HG03575 (cell line): ENCODE measurements around the gene GOLPH3L.
"Not testable (repeated sequence)": the region's sequence is repeated elsewhere in the genome, so short reads cannot be mapped to it uniquely, and the experiment has no call there.

ENCODE experiments used
- ATAC-seq: cut with Tn5 transposase; IDR thresholded peaks from one replicate; pipeline ENCODE4 v1.9.1; 2021; ENCODE audit not compliant: unreplicated experiment, insufficient number of reproducible peaks, low FRiP score; ENCODE audit errors: extremely low read depth

The GOLPH3L gene

GRCh38 chr1:150621497-150622302, 75.3 kb downstream of the GOLPH3L start:
- ATAC-seq, result no peak

GRCh38 chr1:150620919-150621318, 76.0 kb downstream of the GOLPH3L start:
- no peak for ATAC-seq

- no peak for ATAC-seq
Measured at GRCh38 chr1:150619576-150620509, 77.1 kb downstream of the GOLPH3L start.

- ATAC-seq, result no peak
Measured at GRCh38 chr1:150615346-150616201, 81.4 kb downstream of the GOLPH3L start.

DNA sequence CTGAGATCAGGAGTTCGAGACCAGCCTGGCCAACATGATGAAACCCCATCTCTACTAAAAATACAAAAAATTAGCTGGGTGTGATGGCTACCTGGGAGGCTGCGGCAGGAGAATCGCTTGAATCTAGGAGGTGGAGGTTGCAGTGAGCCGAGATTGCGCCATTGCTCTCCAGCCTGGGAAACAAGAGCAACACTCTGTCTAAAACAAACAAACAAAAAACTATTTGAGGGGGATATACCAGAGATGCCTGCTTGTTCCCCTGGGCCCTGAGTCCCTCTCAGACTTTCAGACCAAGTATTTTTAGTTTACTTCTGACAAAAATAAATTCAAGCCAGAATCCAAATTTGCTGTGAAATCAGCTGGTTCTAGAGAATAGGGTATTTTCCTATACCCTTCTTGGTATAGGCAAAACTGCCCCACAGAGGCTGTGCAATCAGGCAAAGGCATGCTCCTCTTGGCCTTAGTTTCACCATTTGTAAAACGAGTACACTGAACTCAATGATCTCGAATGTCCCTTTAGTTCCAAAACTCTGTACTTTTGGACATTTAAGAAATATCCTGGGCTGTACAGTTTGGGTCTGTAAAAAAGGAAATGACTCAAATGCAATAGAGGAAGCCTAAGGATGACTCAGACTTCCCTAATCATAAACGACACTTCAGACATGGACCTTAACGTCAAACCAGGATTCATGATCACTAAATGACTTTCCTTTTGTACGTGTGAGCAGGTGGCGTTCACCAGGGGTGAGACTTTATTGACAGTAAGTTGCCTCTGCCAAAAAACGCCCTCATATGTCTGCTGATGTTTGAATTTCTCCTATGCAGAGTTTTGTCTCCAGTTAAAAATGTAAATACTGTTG, 83.7 kb downstream of the GOLPH3L start:
- no peak for ATAC-seq

DNA sequence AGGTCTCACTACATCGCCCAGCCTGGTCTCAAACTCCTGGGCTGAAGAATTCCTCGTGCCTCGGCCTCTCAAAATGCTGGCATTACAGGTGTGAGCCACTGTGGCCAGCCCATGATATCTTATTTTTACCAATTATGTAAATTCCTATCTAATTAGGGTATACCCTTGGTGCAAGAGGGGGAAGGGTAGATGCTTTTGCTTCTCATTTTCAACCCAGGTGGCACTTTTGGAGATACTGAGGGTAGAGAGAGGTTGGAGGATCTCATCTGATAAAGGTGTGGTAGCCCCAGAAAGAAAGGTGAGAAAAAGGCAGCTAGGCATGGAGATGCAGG, 85.0 kb downstream of the GOLPH3L start:
- no peak for ATAC-seq

DNA sequence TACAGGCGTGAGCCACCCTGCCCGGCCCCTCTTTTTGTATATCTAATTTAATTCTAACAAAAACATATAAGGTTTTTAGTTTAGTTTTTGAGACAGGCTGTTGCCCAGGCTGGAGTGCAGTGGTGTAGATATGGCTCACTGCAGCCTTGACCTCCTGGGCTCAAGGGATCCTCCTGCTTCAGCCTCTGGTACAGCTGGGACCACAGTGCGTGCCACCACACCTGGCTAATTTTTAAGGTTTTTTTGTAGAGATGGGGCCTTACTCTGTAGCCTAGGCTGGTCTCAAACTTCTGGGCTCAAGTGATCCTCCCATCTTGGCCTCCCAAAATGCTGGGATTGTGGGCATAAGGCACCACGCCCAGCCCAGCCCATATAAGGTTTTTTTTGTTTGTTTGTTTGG, 86.4 kb downstream of the GOLPH3L start:
- ATAC-seq, result no peak

DNA sequence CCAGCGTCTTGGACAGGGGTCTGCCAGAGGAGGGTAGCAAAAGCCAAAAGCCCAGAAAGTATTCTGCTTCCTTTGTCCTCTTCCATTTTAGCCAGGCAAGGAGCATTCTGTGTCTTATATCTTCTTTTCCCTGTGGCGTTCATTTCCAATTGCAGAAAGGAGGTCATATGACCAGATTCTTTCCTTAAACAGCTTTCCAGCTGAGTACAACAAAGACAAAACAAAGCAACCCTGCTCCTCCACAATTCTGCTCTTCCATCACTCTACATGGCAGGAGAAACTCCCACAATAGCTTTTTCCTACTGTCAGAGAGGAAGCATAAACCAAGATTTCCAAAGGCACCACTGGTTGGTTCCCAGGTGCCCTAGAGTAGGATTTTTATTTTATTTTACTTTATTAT, 87.2 kb downstream of the GOLPH3L start:
- ATAC-seq, result no peak

DNA sequence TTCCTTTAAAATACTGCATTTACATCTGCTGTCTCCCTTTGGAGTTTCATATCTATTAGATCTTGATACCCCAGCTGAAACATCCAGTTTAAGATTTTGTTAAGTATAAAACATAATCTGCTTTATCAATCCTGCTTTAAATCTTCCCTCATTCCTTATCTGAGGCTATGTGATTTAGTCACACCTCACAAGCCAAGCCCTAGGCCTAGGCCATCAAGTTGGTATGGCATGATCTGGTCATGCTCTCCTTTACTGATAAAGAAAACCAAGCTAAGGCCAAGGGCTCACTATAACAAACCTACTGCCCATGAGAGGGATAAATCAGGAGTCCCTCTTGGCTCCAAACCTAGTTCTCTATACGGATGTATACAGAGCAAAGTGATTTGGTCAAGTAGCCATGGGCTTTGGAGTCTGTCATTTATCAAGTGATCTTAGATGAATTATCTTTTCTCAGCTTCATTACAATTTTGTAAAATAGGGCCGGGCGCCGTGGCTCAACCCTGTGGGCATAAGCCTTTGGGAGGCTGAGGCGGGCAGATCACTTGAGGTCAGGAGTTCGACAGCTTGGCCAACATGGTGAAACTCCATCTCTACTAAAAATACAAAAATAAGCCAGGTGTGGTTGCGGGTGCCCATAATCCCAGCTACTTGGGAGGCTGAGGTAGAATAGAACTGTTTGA, 90.4 kb downstream of the GOLPH3L start:
- ATAC-seq, result no peak

- ATAC-seq, result not testable (repeated sequence)
Measured at GRCh38 chr1:150605451-150605731, 91.6 kb downstream of the GOLPH3L start.

DNA sequence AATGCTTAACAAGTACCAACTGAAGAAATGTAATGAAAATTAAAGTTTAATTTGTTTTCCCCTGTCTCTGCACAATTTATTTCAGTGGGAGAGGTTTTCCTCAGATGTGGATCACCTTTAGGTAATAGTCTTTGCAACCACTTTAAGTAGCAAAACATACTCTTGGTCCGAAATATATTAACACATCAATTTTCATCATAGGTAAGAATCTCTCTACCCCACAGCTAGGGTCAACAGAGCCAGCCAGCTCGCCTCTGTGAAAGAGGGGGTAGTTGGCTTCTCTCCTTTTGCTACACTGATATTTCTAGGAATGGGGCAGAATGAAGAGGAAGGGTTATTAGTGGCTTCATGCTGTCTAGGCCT, 92.7 kb downstream of the GOLPH3L start:
- no peak for ATAC-seq

DNA sequence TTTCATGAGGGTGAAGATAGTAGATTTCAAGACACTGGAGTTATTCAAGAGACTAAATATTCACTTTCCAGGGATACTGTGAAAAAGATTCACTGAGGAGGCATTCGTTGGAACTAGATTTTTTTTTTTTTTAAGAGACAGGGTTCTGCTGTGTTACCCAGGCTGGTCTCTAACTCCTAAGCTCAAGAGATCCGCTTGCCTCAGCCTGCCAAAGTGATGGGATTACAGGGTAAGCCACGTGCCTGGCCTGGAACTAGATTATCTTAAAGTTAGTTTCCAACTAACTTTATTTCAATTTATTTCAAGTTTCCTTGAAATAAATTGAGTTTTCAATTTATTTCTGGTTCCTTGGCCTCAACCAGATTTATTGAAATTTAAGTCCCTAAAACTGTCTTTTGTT, 93.2 kb downstream of the GOLPH3L start:
- no peak for ATAC-seq

GRCh38 chr1:150602372-150602771, 94.6 kb downstream of the GOLPH3L start:
- not testable (repeated sequence) for ATAC-seq

DNA sequence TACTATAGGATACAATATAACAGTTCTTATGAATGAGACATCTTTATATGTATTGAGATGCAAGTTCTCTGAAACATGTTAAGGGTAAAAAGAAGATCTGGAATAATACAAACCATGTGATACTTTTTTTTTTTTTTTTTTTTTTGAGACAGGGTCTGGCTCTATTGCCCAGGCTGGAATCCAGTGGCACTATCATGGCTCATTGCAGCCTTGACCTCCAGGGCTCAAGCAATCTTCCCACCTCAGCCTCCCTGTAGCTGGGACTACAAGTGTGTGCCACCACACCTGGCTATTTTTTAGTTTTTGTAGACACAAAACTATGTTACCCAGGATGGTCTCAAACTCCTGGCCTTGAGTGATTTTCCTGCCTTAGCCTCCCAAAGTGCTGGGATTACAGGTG, 95.4 kb downstream of the GOLPH3L start:
- ATAC-seq, result no peak

- ATAC-seq, result not testable (repeated sequence)
Measured at GRCh38 chr1:150598346-150598745, 98.6 kb downstream of the GOLPH3L start.

GRCh38 chr1:150596976-150597375, 100.0 kb downstream of the GOLPH3L start:
- ATAC-seq, result no peak
